Testis (tissue), 2 donors: Measurements from ENCODE around the gene CARMIL1.

ENCODE experiments used
- POLR2A ChIP-seq: fragments of 450-650 bp; IDR thresholded peaks from one replicate; pipeline ENCODE4 v1.6.1; 2017; ENCODE audit warnings: antibody characterized with exemption, mild to moderate bottlenecking, moderate library complexity
- TF ChIP-seq, protein P1 (sequence below), 3 experiments: fragments of 450-650 bp in 2 of 3; fragments of 200-600 bp in 1 of 3; sonication (generic) in 1 of 3; IDR thresholded peaks; one replicate each; pipeline ENCODE4 v1.5.1; 2016 to 2019; ENCODE audit warnings: antibody characterized with exemption in 3 of 3, mild to moderate bottlenecking in 2 of 3, moderate library complexity in 1 of 3

DNA sequence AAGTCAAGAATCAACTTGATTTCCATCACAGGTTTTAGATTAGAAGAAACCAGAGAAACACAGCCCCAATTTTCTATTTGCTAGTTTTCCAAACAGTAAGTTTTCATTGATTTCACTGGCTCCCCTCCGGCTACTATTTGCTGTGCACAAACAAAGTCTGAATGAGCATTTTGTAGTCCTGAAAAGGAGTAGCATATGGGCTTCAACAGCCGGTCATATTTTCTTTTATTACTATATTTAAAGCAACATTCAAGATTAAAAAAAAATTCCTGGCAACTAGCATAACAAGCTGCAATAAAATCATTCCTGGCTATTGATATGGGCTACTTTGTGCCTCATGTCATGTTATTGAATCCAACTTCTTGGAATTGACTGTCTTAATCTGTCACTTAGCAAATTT, 48.3 kb downstream of the CARMIL1 start:
- TF ChIP-seq, protein P1, sequence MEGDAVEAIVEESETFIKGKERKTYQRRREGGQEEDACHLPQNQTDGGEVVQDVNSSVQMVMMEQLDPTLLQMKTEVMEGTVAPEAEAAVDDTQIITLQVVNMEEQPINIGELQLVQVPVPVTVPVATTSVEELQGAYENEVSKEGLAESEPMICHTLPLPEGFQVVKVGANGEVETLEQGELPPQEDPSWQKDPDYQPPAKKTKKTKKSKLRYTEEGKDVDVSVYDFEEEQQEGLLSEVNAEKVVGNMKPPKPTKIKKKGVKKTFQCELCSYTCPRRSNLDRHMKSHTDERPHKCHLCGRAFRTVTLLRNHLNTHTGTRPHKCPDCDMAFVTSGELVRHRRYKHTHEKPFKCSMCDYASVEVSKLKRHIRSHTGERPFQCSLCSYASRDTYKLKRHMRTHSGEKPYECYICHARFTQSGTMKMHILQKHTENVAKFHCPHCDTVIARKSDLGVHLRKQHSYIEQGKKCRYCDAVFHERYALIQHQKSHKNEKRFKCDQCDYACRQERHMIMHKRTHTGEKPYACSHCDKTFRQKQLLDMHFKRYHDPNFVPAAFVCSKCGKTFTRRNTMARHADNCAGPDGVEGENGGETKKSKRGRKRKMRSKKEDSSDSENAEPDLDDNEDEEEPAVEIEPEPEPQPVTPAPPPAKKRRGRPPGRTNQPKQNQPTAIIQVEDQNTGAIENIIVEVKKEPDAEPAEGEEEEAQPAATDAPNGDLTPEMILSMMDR (IDR thresholded peaks at IDR 0.05), result no peak
- TF ChIP-seq POLR2A, result no peak
